Progenitor cell of endocrine pancreas (in vitro differentiated cells): ENCODE results near the gene ME3. TPM values are rescaled to one million over a fixed set of nuclear protein-coding genes. Genes with fewer than 3 reads are reported as not detected.

Experiments used
- DNase-seq: peaks from one replicate; pipeline ENCODE4 v3.0.0; 2021; ENCODE audit warnings: low spot score; ENCODE audit not compliant: unreplicated experiment
- H3K27ac Mint-ChIP-seq: 2 replicates; pipeline ENCODE4 v1.8.0; 2021; ENCODE audit warnings: mild to moderate bottlenecking, moderate library complexity, mixed read lengths
- H3K27me3 Mint-ChIP-seq: 2 replicates; pipeline ENCODE4 v1.8.0; 2021; ENCODE audit warnings: mixed read lengths
- H3K36me3 Mint-ChIP-seq: 2 replicates; pipeline ENCODE4 v1.8.0; 2022; ENCODE audit warnings: mixed read lengths; ENCODE audit not compliant: insufficient read depth
- H3K4me1 Mint-ChIP-seq: 2 replicates; pipeline ENCODE4 v1.8.0; 2021; ENCODE audit warnings: low read depth, mixed read lengths
- H3K4me3 Mint-ChIP-seq: 2 replicates; pipeline ENCODE4 v1.8.0; 2021; ENCODE audit warnings: low read depth, mild to moderate bottlenecking, moderate library complexity, mixed read lengths
- H3K9me3 Mint-ChIP-seq: 2 replicates; pipeline ENCODE4 v1.8.0; 2021; ENCODE audit warnings: low read depth, mixed read lengths
- CTCF ChIP-seq: fragments of 200-600 bp; sonication (generic); IDR thresholded peaks from one replicate; pipeline ENCODE4 v1.5.0; 2021; ENCODE audit warnings: antibody characterized with exemption, mild to moderate bottlenecking; ENCODE audit not compliant: unreplicated experiment
- total RNA-seq: library from RNA; stranded (reverse); gene quantifications from 2 replicates; pipeline ENCODE4 v1.2.1, GENCODE V29; 2021

Gene ME3
- total RNA-seq, 1 donor from 2014 or later: 8.6 TPM

DNA sequence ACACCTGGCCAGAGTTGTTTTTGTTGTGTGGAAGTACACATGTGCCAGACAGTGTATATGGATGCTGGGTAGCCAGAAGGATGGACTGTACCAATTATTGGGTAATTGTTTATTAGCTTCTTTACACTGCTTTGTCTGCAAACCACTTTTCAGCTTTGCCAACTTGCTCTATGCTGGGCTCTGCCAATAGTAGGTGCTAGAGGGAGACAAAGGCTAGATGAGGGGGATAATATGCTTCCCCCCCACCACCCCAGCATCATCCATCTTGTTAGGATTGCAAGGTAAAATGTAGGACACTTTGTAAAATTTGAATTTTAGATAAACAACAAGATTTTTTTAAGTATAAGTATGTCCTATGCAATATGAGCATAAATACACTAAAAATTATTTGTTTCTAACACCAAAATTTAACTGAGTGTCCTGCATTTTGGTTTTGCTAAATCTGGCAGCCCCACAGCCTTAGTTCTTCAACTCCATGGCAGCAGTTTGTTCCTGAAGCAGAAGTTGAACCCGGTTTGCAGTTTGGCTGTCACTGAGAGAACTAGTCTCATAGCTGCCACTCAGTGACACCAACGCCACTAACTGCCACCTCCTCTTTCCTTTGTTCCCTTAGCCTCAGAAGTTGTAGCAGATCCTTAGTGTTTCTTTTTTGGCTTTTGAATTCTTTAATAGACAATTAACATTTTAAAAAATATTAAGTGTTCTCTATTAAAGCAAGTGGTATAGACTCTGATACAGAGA is 219.0 kb downstream of the ME3 start:
- Mint-ChIP-seq H3K4me1 (peaks cover 11% of the 10 kb centered on the region), H3K9me3 (no peaks in the 10 kb centered on the region), H3K27me3 (no peaks in the 10 kb centered on the region), H3K4me3 (no peak overlapping the region), H3K36me3 (no peaks in the 10 kb centered on the region), H3K27ac (no peak overlapping the region)
- TF ChIP-seq CTCF: no peak
- DNase-seq: no peak

DNA sequence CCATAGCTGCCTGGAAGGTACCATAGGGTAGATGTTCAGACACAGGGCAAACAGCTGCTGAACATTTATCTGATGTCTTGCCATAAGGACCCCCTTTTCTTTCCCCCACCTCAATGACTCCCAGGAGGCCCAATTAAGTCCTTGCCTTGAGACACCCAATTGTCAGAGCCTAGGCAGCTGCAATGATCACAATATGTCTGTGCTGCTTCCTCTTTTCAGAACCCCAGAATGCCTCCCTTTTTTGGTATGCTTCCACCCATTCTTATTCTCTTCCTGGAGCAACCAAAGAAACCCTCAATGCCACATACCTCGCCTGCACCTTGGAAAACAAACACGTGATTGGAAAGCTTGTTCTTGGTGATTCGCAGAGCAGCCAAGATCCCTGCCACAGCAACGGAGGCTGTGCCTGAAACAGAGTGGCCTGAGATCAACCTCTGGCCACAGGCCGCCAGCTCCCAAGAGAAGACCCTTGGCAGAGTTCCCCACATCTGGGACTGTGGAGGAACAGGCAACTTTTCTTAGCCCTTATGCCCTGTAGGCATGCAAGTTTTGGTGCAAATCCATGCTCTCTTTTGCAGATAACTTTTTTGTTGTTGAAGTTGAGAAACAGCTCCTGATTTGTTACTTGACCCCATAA is 222.3 kb downstream of the ME3 start:
- no peak overlapping the region for H3K4me3 Mint-ChIP-seq
- TF ChIP-seq CTCF: no peak
- DNase-seq: no peak
- H3K27me3 Mint-ChIP-seq: no peaks in the 10 kb centered on the region
- no peak overlapping the region for H3K27ac Mint-ChIP-seq
- no peaks in the 10 kb centered on the region for H3K4me1 Mint-ChIP-seq
- H3K9me3 Mint-ChIP-seq: no peaks in the 10 kb centered on the region
- H3K36me3 Mint-ChIP-seq: no peaks in the 10 kb centered on the region

DNA sequence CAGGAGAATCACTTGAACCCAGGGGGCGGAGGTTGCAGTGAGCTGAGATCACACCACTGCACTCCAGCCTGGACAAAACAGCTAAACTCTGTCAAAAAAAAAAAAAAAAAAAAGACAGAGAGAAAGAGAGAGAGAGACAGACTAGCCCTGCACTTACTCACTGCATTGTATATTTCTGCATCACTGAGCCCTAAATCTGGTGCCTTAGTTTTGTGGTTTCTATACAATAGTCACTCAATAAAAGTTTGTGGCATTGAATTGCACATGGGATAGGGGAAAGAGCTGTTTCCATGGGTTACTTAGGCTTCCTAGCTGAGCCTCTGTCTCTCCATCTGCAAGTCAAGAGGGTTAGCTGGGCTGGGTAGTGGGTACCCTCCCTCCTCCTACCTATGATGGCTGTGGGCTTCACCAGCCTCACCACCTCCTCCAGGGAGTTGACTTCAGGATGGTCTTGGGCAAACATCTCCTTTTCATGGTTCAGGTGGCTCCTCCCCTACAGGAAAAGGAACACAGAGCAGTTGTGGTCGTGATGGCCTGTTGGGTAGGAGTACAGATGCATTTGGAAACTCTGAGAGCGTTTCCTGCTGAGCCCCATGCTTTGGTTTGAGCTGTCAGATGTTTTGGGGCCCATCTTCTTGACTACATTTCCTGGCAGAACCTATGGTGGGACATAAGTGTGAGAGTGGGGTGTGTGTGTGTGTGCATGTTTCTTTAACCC is 224.5 kb downstream of the ME3 start:
- H3K9me3 Mint-ChIP-seq: no peaks in the 10 kb centered on the region
- H3K27me3 Mint-ChIP-seq: no peaks in the 10 kb centered on the region
- no peak for DNase-seq
- H3K4me3 Mint-ChIP-seq: no peak overlapping the region
- no peak overlapping the region for H3K27ac Mint-ChIP-seq
- no peaks in the 10 kb centered on the region for H3K36me3 Mint-ChIP-seq
- no peaks in the 10 kb centered on the region for H3K4me1 Mint-ChIP-seq
- TF ChIP-seq CTCF: no peak

GRCh38 chr11:86446924-86447285 is 225.5 kb downstream of the ME3 start:
- TF ChIP-seq CTCF: no peak
- Mint-ChIP-seq H3K9me3 (no peaks in the 10 kb centered on the region), H3K4me1 (no peaks in the 10 kb centered on the region), H3K4me3 (no peak overlapping the region), H3K27me3 (no peaks in the 10 kb centered on the region), H3K27ac (no peak overlapping the region), H3K36me3 (no peaks in the 10 kb centered on the region)
- DNase-seq: no peak

DNA sequence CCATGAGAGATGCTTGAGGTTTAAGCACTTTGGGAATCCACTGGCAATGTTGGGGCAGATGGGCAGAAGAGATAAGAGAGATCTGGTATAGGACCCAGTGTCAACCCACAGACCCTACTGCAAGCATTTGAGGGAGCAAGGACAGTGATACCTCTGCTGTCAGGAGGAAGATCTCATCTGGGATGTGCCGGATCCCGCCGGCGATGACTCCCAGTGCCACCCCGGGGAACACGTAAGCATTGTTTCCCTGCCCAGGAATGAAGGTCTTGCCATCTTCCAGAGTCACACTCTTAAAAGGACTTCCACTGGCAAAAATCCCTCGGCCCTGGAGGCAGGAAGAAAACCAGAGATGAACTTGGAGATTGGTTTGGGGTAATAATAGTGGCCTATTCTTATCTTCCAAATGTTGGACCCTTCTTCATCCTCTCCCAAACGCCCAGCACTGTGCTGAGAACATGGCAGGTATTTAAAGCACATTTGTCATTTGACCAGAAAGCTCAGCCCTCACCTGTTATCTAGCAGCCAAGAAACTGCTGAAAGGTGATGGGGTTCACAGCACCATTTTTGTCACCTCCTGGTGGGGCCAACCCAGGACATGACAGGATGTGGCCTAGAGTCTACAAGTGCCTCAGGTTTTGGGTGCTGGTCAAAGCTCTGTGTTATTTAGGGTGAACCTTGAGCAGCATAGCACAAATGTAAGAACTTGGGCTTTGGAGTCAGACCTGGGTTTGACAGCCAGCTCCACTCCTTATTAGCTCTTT is 226.1 kb downstream of the ME3 start:
- no peak overlapping the region for H3K27ac Mint-ChIP-seq

More for the DNA sequence above, 226.1 kb downstream of the ME3 start:
- no peaks in the 10 kb centered on the region for H3K27me3 Mint-ChIP-seq
- H3K9me3 Mint-ChIP-seq: no peaks in the 10 kb centered on the region
- no peaks in the 10 kb centered on the region for H3K4me1 Mint-ChIP-seq
- H3K36me3 Mint-ChIP-seq: no peaks in the 10 kb centered on the region
- no peak for TF ChIP-seq CTCF
- no peak overlapping the region for H3K4me3 Mint-ChIP-seq
- DNase-seq: no peak
